ENCODE measurements around the gene KLC1.

Gene KLC1

GRCh38 chr14:103748534-103748857, 119.5 kb downstream of the KLC1 start:
- peak in 1 of 2 donors; percentile 6 for DNase-seq (ENCODE audit: low read depth in 2 of 2, low spot score in 1 of 2)

- DNase-seq (ENCODE audit: low read depth in 2 of 2, low spot score in 1 of 2) = no peak
These were observed 120.4 kb downstream of the KLC1 start for GRCh38 chr14:103749452-103749851.

- no peak for DNase-seq (ENCODE audit: low read depth in 2 of 2, low spot score in 1 of 2)
These were observed 120.8 kb downstream of the KLC1 start for GRCh38 chr14:103749860-103750259.
